HS-5 (cell line): ENCODE results near the gene SYTL4.
"Not testable (repeated sequence)": the region's sequence is repeated elsewhere in the genome, so short reads cannot be mapped to it uniquely, and the experiment has no call there.

Source experiments
- DNase-seq: peaks from one replicate; pipeline ENCODE4 v3.0.0-alpha.2; 2012; ENCODE audit warnings: low read depth

Gene SYTL4

DNA sequence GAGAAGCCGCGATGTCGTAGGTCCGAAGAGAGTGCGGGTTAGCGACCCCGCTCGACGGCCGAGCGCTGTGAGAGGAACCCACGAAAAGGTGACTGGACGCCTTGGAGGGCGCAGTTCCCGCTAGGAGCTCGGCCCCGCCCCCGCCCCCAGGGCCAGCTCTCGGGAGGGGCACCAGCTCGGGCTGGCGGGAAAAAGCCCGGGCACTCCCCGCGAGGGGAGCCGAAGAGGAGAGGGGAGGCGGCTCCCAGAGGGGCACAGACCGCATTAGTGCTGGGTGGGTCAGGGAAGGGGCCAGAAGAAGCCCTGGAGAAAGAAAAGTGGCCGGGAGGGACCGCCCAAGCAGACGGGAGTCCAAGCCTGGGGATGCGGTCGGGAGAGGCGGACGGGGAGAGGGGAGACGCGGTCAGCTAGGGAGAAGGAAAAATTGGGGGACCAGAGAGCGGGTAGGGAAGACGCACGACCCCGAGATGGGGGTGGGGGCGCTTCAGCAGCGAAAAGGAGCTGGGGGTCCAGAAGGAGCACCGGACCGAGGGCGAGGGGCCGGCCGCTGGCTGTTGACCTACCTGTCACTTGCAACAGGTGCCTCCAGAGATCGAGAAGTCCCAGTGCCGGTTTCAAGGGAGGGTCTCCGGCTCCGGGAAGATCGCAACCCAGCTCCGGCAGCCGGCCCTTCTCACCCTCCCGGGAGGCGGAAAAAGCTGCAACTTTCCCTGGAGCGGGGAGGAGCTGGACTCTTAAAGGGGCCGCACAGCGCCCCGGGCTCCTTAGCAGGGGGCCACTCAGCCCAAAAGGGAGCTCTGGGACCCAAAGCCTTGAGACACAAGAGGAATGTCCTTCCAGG is at the start of gene SYTL4:
Gene SYTL4 (minus strand): TSS at position 681 of the 841 bp plus-strand sequence. CDS start 30,084 bp downstream, outside the sequence.
- no peak for DNase-seq

DNA sequence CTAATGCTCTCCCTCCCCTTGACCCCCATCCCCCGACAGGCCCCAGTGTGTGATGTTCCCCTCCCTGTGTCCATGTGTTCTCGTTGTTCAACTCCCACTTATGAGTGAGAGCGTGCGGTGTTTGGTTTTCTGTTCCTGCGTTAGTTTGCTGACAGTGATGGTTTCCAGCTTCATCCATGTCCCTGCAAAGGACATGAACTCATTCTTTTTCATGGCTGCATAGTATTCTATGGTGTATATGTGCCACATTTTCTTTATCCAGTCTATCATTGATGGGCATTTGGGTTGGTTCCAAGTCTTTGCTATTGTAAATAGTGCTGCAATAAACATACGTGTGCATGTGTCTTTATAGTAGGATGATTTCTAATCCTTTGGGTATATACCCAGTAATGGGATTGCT is 37.5 kb upstream of the SYTL4 start:
- DNase-seq: not testable (repeated sequence)

DNA sequence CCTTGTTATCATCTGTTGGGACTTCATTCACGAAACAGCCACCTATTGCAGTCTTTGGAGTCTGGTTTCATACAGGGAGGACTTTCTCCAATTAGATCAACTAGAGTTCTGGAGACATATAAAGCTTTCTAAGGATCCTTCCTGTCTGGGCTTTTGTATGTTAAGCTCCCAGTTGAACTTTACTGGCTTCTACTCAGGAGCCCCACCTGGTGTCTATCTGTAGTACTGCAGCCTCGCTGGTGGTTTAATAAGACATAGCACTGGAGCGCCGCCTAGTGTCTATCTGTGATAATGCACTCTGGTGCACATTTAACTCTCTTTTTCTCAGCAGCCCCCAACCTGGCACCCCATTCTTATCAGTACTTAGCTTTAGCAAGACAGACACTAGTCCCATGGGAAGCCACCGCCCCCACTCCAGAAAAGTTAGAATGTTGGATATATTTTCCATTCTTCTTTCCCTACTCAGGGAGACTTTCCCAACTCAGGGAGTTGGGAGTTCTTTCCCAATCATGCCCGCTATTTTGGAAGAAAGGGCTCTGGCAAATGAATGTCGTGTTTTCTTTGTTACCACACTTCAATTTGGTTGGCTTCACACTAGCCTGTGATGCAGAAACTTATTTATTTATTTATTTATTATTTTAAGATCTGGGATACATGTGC is 36.9 kb upstream of the SYTL4 start:
- peak; percentile 6 for DNase-seq

DNA sequence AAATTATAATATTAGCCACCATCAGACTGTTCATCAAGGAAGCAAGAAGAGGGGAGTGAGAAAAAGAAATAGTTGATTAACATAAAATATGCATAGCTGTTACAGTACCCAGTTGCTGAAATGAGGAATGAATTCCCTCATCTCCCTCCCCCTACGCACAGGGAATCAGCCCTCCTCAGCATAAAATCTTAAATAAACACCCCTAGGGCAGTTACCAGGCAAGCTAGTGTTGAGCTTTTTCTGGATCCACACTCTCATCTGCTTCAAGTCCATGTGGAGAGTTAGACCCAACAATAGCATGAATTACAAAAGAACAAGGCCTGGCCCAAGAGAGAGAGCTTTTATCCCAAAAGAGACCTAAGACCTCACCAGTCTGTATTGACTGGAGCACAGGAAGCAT is 19.0 kb upstream of the SYTL4 start:
- no peak for DNase-seq

DNA sequence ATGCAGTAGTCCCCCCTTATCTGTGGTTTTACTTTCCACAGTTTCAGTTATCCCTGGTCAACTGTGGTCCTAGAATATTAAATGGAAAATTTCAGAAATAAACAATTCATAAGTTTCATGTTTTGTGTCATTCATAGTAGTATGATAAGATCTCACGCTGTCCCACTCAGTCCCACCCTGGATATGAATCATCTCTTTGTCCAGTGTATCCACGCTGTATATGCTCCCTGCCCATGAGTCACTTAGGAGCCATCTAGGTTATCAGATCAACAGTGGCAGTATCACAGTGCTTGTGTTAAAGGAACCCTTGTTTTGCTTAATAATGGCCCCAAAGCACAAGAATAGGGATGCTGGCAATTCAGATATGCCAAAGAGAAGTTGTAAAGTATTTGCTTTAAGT is 16.2 kb upstream of the SYTL4 start:
- no peak for DNase-seq

DNA sequence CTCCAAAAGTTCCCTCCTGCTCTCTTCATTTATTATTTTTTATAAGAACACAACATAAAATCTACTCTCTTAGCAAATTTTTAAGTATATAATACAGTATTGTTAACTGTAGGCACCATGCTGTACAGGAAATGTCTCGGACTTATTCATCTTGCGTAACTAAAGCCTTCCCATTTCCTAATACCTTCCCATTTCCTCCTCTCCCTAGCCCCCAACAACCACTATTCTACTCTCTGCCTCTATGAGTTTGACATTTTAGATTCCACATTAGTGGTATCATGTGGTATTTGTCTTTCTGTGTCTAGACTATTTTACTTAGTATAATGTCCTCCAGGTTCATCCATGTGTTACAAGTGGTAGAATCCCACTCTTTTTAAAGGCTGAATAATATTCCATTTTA is 15.8 kb upstream of the SYTL4 start:
- no peak for DNase-seq

DNA sequence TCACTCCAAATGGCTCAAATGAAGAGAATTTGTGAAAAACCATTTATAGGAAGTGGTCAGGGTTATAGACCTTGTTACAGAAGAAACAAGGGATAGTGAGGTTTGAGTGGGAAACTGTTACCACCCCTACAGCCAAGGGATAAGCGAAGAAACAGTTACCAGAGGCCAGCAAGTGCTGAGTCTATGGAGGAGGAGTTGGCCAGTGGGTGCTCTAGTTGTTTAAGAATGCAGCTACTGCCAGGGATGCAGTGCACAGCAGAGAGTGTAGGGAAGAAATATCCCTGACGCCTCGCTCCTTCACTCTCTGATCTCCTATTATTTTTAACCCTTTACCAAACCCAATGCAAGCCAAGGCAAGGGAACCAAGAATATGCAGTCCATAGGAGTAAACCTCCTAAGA is 15.2 kb upstream of the SYTL4 start:
- no peak for DNase-seq

DNA sequence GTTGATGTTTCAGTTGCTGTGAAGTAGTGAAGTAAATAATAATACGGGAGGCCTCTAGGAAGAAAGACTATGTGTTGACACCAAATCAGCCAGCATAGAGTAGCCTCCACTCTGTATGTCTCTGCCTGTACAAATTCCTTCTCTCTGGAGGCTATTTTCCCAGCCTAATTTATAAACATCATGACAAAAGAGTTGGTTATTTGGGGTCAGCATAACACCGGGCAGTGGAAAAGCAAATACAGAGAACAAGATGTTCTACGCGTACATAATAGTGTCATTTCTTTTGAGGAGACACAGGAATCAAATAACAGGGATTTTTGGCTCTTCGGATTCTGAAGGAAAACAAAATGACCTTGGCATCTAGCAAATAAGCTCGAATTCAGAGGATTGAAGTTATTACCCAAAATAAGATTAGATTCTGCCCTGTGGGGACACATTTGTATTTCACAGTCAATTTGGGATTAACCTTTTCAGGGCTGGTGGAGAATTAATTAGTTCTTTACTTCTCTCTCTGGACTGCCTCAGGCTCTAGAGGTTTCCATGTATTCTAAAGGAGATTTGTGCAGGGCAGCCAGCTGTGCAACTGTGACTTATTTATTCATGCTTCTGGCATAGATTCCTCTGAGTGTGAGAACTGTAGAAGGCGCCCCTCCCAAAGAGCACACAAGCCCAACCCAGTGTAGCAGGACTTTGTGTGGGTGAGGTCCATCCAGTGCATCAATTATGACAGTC is 14.1 kb upstream of the SYTL4 start:
- DNase-seq: no peak

DNA sequence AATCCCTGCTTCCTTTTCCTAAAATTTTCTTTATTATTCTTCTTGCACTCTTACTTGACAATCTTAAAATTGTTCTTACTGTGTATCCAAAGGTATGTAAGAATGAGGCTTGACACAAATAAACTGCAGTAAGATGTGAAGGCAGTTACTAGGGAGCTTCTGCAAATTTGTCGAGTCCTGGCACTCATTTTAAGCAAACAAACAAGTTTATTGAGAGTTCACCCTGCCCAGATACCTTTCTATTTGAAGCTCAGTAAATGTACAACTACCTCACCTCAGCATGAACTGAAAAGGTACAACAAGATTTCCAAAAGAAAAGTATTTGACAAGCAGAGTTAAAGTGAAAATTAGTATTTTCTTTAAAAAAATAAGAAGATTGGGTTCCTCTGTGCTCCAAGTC is 13.3 kb upstream of the SYTL4 start:
- no peak for DNase-seq

DNA sequence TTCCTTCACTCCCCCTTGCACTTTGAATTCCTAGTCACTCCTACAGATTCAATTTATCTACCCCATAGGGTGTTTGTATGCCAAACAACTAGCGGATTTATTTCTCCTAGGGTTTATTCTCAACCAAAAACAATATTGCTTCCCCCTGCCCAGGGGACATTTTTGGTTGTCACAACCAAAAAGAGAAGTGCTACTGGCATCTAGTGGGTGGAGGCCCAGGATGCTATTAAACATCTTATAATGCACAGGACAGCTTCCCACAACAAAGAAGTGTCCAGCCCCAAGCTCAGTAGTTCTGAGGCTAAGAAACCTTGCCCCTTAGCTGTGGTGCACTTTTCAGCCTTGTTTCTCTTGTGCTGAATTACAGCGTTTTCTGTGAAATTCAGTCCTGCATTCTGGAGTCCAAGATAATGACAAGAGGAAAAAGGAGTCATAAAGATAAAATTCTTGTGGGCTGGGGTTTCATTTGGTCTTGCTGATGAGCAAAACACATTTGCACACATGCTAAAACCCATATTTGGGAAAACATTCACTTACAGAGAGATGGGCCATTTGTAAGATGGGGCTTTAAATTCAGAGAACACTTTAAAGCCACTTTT is 11.2 kb upstream of the SYTL4 start:
- DNase-seq: no peak

DNA sequence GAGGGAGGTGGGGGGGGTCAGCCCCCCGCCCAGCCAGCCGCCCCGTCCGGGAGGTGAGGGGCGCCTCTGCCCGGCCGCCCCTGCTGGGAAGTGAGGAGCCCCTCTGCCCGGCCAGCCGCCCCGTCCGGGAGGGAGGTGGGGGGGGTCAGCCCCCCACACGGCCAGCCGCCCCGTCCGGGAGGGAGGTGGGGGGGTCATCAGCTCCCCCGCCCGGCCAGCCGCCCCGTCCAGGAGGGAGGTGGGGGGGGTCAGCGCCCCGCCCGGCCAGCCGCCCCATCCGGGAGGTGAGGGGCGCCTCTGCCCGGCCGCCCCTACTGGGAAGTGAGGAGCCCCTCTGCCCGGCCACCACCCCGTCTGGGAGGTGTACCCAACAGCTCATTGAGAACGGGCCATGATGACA is 7.9 kb downstream of the SYTL4 start:
- DNase-seq: not testable (repeated sequence)

DNA sequence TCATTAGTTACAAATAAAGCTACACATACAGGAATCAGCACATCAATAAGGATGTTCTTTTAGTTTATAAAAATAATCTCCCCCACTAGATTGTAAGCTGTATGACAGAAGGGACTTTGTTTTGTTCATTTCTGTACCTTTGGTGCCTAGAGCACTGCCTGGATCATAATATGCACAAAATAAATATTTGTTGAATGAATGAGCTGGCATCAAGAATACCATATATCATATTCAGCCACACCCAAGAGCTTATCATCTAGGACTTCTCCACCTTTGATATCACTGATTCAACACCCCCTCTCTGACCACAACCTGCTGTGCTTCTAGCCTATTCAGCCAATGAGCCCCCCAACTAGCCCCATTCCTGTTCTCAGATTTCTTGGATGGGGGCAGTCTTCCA is 10.6 kb downstream of the SYTL4 start:
- no peak for DNase-seq

DNA sequence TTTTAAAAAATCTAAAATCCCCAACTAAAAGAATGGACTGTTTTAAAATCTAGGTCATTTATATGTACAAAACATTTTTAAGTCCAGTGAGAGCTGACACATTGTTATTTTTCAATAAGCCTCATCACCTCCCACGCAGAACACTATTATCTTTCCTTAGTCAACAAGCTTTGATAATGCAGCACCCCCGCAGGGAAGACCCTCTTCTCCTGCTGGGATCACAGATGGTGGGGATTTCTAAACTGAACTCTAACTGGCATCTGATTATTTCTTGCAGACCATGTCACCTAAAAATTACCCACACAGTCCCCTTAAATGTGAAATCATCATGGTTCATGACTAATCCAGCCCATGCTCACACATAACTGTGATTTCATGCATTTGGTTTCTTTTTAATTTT is 11.6 kb downstream of the SYTL4 start:
- no peak for DNase-seq

DNA sequence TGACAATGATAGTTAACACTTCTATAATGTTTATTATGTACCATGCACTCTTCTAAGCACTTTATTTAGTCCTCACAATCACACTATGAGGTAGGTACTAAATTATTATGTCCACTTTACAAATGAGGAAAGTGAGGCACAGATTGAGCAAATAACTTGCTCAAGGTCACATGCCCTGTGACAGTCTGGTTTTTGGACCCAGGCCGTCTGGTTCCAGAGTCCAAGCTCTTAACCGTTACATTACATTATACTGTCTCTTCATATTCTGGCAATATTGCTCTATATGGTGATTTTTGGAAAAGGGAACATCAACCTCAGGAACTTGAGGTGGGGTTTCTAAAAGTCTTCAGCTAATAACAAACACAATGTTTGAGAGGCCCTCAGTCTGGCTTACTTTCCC is 12.8 kb downstream of the SYTL4 start:
- no peak for DNase-seq

DNA sequence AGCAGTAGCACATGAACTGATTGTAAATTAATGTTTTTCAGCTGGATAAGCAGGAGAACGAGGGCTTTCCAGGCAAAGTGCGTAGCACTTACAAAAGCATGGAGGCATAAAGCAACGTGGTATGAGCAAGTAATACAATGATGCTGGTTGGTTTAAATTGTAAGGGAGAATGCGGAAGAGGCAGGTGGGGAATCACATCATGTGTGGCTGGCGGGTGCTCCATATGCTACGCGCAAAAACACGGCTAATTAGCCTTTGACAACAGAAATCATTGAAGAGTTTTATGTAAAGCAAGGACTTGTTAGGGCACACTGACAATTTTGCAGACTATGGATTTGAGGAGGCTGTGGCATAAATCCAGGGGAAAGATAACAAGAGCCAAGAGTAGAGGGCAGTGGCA is 14.6 kb downstream of the SYTL4 start:
- DNase-seq: no peak

DNA sequence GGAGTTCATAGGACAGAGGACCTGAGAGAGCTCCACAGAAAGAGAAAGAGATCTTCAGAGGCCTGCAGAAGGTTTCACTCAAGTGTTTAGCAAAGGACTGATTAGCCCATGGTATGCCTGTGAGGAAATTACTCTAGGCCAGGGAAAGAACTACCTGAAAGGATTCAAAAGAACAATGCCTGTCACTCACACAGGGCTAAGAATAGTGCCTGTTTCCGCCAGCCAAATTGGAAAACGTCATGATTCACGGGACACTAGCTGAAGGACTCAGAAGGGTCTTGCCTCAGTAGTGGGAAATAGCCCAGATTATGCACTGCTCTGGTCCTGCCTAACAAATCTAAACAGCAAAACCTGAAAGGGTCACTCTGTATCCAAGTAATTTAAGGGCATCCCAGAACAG is 21.1 kb downstream of the SYTL4 start:
- no peak for DNase-seq

DNA sequence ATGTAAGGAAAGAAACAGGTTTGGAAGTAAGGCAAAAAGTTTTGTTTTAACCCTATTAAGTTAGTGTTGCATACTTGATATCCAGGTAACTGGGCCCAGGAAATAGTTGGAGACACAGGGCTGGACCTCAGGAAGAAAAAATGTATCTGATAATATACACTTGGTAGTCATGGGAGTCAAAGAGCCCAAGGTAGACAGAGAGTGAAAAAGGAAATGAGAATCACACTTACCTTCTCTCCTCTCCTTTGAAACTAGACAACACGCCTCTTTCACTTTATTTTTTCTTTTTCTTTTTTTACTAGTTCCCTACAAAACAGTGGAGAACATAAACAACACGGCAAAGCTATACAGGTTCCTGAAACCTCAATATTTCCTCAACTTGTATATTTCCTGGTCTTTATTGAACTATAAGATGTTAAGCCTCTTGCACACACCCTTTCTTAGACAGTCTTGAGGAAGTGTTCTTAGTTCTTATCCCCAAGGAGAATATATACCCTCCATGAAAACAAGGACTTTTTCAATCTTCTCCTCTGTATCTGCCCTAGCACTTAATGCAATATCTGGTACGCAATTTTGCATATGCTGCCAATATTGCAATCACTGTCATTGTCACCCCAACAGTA is 27.2 kb downstream of the SYTL4 start:
- no peak for DNase-seq

DNA sequence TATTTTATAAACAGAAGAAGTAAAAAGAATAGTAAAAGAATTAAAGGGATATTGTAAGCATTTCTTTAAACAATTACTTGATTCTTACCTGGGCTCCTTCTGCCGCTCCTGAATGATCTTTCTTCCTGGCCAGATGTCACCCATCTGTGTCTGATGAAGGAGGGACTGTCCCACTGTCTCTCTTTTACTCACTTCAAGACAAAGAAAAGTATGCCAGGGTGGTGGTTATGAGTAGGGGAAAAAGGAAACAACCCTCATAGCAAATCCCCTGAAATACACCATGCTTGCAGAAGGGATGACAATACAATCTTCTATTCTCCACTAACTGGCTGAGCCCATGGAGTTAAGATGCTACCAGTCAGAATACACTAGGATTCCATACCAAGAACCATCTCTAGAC is 31.1 kb downstream of the SYTL4 start:
- no peak for DNase-seq

DNA sequence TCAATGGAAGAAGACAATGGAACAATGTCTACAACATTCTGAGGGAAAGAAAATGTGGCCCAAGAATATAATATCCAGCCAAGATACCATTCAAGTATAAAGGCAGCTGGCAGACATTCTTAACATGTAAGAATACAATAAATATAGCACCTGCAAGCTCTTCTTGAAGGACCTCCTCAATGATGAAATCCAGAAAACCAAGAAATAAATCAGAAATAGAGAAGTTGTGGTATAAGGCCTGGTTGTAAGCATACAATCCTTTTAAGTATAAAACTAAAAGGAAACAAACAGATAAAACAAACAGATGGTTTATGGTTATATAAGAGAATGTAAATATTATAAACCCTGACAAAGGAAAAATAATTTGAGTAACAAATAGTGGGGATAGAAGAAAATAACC is 33.4 kb downstream of the SYTL4 start:
- DNase-seq: no peak

DNA sequence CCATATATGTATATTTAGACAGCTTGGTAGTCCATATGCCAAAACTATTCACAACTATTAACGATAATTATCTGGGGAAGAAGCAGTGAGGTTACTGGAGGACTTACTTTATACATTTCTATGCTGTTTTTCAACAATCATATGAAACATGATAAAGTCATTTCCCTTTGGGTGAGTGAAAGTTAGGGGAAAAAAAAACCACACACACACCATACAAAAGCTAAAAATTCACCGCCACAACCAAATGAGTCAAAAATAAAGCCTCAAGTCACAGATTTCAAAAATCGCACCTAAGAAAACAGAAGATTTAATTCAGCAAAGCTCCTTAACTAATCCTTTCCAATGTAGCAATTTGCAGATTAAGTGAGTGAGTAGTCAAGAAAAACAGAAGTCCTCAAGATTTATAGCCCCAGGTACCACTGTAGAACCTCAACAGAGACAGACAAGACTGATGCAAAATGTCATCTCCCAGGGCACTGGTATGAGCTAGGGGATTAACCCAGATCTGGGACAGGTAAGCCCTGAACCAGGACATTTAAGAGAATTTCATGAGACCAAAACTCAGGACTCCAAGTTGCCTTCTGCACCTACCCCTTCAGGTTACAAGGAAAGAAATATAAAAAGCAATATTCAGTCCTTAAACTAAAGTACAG is 35.1 kb downstream of the SYTL4 start:
- DNase-seq: no peak

DNA sequence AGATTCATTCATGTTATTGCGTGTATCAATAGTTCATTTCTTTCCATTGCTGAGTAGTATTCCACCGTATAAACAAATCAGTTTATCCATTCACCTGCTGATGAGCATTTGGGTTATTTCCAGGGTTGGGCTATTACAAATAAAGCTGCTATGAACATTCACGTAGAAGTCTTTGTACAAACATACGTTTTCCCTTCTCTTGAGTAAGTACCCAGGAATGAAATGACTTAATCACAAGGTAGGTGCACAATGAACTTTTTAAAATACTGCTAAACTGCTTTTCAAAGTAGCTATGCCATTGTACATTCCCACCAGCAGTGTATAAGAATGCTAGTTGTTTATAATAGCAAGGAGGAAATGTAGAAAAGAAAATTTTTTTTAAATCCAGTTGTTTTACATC is 35.9 kb downstream of the SYTL4 start:
- DNase-seq: no peak

DNA sequence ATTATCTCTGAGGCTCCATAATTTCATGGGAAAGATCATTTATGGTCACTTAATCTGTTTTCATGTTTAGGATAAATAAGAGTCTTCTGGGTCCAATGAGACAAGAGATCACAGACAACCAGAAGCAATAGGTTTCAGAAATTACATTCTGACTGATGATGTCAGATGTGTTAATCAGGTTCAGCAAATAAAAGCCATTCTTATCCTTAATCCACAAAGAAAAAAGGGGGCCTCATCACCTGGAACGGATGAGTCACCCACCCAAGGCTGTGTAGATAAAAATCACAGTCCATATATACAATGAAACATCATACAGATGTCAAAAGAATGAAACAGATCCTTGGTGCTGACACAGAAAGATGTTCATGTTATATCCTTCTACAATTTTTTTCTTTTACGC is 36.6 kb downstream of the SYTL4 start:
- no peak for DNase-seq
